HEK293 (cell line): ENCODE results near the gene GOPC.

ENCODE experiments used
- CTCF ChIA-PET: fragments of 350-600 bp; formaldehyde crosslinking; extraction: SDS; loops from one replicate; lab custom pipeline; 2021; ENCODE audit warnings: antibody characterized with exemption; lab: Yijun Ruan, JAX
- POLR2A ChIA-PET: fragments of 300-600 bp; formaldehyde crosslinking; extraction: SDS; loops from one replicate; lab custom pipeline; 2020; ENCODE audit warnings: antibody characterized with exemption, inconsistent platforms; lab: Yijun Ruan, JAX
- H3K27ac ChIP-seq: fragments of 200-500 bp; sonication (Bioruptor generic); 2 replicates; pipeline ENCODE4 v1.5.1; 2014; ENCODE audit warnings: low read depth, low read length, control low read depth, inconsistent platforms; ENCODE audit errors: extremely low read depth
- H3K36me3 ChIP-seq, 2 experiments: fragments of 200-500 bp in 1 of 2; sonication (Bioruptor generic) in 1 of 2; 1 replicate in 1 of 2; 2 replicates in 1 of 2; pipeline ENCODE4 v1.5.1; 2014 to 2017; ENCODE audit warnings: inconsistent platforms in 2 of 2, low read length in 2 of 2; ENCODE audit not compliant: control insufficient read depth in 2 of 2, insufficient read depth in 1 of 2
- H3K4me1 ChIP-seq: fragments of 200-500 bp; sonication (Bioruptor generic); 2 replicates; pipeline ENCODE4 v1.5.1; 2014; ENCODE audit warnings: mild to moderate bottlenecking, low read length, inconsistent platforms; ENCODE audit not compliant: control insufficient read depth, insufficient read depth
- H3K4me3 ChIP-seq: 2 replicates; pipeline ENCODE4 v1.5.1; 2011; ENCODE audit warnings: low read depth, mild to moderate bottlenecking, control low read depth, low read length, moderate library complexity
- H3K9me3 ChIP-seq: fragments of 200-500 bp; sonication (Bioruptor generic); 2 replicates; pipeline ENCODE4 v1.5.1; 2014; ENCODE audit warnings: low read depth, low read length, inconsistent platforms; ENCODE audit not compliant: control insufficient read depth, insufficient read depth
- GLI4 ChIP-seq: fragments of 450-650 bp; formaldehyde crosslinking; IDR thresholded peaks from 2 replicates; pipeline ENCODE4 v1.5.1; 2016; ENCODE audit warnings: missing biosample characterization, missing genetic modification characterization
- KLF1 ChIP-seq: fragments of 450-650 bp; formaldehyde crosslinking; IDR thresholded peaks from 2 replicates; pipeline ENCODE4 v1.5.1; 2016; ENCODE audit warnings: missing biosample characterization, missing genetic modification characterization
- KLF16 ChIP-seq: fragments of 450-650 bp; formaldehyde crosslinking; IDR thresholded peaks from 2 replicates; pipeline ENCODE4 v1.5.1; 2017; ENCODE audit warnings: missing biosample characterization, missing genetic modification characterization
- REST ChIP-seq: fragments of 450-650 bp; formaldehyde crosslinking; IDR thresholded peaks from 2 replicates; pipeline ENCODE4 v1.5.1; 2016; ENCODE audit warnings: missing biosample characterization, missing genetic modification characterization
- YY2 ChIP-seq: fragments of 450-650 bp; formaldehyde crosslinking; IDR thresholded peaks from 2 replicates; pipeline ENCODE4 v1.5.1; 2016; ENCODE audit warnings: missing biosample characterization, missing genetic modification characterization
- ZBTB49 ChIP-seq: fragments of 450-650 bp; formaldehyde crosslinking; IDR thresholded peaks from 2 replicates; pipeline ENCODE4 v1.5.1; 2016; ENCODE audit warnings: missing biosample characterization, missing genetic modification characterization, low read depth
- ZFHX2 ChIP-seq: fragments of 450-650 bp; formaldehyde crosslinking; conservative IDR thresholded peaks from 2 replicates; pipeline ENCODE4 v1.5.1; 2016; ENCODE audit warnings: missing biosample characterization, missing genetic modification characterization
- ZNF140 ChIP-seq: fragments of 450-650 bp; formaldehyde crosslinking; IDR thresholded peaks from 2 replicates; pipeline ENCODE4 v1.5.1; 2016; ENCODE audit warnings: missing biosample characterization, missing genetic modification characterization
- ZNF148 ChIP-seq: fragments of 450-650 bp; formaldehyde crosslinking; IDR thresholded peaks from 2 replicates; pipeline ENCODE4 v1.5.0; 2017; ENCODE audit warnings: missing biosample characterization, missing genetic modification characterization, borderline replicate concordance
- ZNF16 ChIP-seq: fragments of 450-650 bp; formaldehyde crosslinking; IDR thresholded peaks from 2 replicates; pipeline ENCODE4 v1.5.1; 2016; ENCODE audit warnings: low read depth, missing biosample characterization, missing genetic modification characterization
- ZNF239 ChIP-seq: fragments of 450-650 bp; formaldehyde crosslinking; IDR thresholded peaks from 2 replicates; pipeline ENCODE4 v1.5.1; 2016; ENCODE audit warnings: missing biosample characterization, missing genetic modification characterization
- ZNF548 ChIP-seq: fragments of 450-650 bp; formaldehyde crosslinking; IDR thresholded peaks from 2 replicates; pipeline ENCODE4 v1.5.1; 2016; ENCODE audit warnings: missing biosample characterization, missing genetic modification characterization
- ZNF555 ChIP-seq: fragments of 450-650 bp; formaldehyde crosslinking; conservative IDR thresholded peaks from 2 replicates; pipeline ENCODE4 v1.5.1; 2017; ENCODE audit warnings: missing biosample characterization, mild to moderate bottlenecking, missing genetic modification characterization, inconsistent platforms
- ZNF571 ChIP-seq: fragments of 450-650 bp; formaldehyde crosslinking; IDR thresholded peaks from 2 replicates; pipeline ENCODE4 v1.5.0; 2017; ENCODE audit warnings: missing biosample characterization, missing genetic modification characterization
- ZNF623 ChIP-seq: fragments of 450-650 bp; formaldehyde crosslinking; IDR thresholded peaks from 2 replicates; pipeline ENCODE4 v1.5.1; 2016; ENCODE audit warnings: missing biosample characterization, missing genetic modification characterization
- ZXDB ChIP-seq: fragments of 450-650 bp; formaldehyde crosslinking; IDR thresholded peaks from 2 replicates; pipeline ENCODE4 v1.5.1; 2016; ENCODE audit warnings: missing biosample characterization, missing genetic modification characterization
- TF ChIP-seq, protein P1 (sequence below): fragments of 450-650 bp; formaldehyde crosslinking; IDR thresholded peaks from 2 replicates; pipeline ENCODE4 v1.5.1; 2017; ENCODE audit warnings: missing biosample characterization, missing genetic modification characterization
- TF ChIP-seq, protein P2 (sequence below): fragments of 450-650 bp; formaldehyde crosslinking; IDR thresholded peaks from 2 replicates; pipeline ENCODE4 v1.5.1; 2016; ENCODE audit warnings: missing biosample characterization, missing genetic modification characterization
- TF ChIP-seq, protein P3 (sequence below): fragments of 450-650 bp; formaldehyde crosslinking; IDR thresholded peaks from 2 replicates; pipeline ENCODE4 v1.5.1; 2016; ENCODE audit warnings: missing biosample characterization, missing genetic modification characterization, low read depth
- TF ChIP-seq, protein P4 (sequence below): fragments of 450-650 bp; formaldehyde crosslinking; optimal IDR thresholded peaks from 2 replicates; pipeline ENCODE3; 2016; ENCODE audit warnings: missing biosample characterization, mild to moderate bottlenecking, missing genetic modification characterization

Gene GOPC

DNA sequence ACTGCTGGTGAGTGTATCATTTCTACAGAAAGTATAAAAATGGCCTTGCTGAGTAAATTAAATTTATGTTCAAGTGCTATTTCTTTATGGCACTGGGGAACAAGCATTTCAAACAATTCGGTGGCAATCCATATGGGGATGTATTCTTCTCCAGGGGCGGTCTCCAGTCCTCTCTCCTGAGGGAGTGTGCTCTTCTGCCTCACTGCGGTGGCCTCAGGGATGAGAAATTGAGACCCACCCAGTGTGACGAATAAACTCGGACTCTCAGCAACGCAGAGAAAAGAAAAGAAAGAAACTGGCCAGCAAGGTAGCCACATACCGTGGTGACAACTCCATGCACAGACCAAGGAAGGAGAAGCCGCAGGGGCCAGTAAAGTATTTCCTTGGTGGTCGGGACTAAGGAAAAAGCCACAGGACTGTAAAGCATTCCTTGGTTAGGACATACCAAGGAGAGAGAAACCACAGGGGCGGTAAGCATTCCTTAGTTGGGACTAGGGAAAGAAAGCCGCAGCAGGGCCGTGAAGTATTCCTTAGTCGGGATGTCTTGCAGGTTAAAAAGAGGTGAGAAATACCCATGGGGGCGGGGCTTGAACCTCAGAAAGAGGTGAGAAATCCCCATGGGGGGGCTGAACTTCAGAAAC is 13.6 kb upstream of the GOPC start:
- TF ChIP-seq, protein P1, sequence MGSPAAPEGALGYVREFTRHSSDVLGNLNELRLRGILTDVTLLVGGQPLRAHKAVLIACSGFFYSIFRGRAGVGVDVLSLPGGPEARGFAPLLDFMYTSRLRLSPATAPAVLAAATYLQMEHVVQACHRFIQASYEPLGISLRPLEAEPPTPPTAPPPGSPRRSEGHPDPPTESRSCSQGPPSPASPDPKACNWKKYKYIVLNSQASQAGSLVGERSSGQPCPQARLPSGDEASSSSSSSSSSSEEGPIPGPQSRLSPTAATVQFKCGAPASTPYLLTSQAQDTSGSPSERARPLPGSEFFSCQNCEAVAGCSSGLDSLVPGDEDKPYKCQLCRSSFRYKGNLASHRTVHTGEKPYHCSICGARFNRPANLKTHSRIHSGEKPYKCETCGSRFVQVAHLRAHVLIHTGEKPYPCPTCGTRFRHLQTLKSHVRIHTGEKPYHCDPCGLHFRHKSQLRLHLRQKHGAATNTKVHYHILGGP (tag by site-specific recombination), result no peak
- TF ChIP-seq ZBTB49 (tag by site-specific recombination) (no peak), ZNF140 (no peak), ZFHX2 (no peak), YY2 (tag by site-specific recombination) (no peak), ZNF623 (tag by site-specific recombination) (no peak)
- no peaks in the 10 kb centered on the region for H3K36me3 ChIP-seq
- no peak overlapping the region for H3K4me3 ChIP-seq
- ChIA-PET POLR2A (no interaction called here), CTCF (no interaction called here)
- H3K27ac ChIP-seq, result no peak overlapping the region
- no peaks in the 10 kb centered on the region for H3K9me3 ChIP-seq
- H3K4me1 ChIP-seq, result no peaks in the 10 kb centered on the region

DNA sequence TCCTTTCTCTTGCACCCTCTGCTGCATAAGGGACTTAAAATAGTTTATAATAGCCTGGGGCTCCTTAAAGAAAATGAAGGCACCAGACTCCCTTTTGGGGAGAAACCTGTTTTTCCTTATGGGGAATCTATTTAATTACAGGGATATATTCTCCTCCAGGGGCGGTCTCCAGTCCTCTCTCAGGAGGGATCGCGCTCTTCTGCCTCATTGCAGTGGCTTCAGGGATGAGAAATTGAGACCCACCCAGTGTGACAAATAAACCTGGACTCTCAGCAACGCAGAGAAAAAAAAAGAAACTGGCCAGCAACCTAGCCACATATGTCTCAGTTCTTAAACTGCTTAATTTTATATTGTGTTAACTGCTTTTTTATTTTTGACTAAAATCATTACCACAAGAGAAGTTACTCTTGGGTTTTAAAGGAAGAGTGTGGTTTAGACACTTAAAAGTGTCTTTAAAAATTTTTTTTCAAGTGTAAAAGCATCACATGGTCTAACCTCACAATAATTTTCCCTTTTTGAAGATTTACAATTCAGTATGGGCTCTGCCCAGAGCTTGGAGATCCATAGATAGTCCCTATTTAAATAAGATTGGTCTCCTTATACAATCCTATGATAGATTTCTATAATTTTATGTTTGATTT is 11.7 kb upstream of the GOPC start:
- POLR2A ChIA-PET, result no interaction called here
- TF ChIP-seq GLI4 (tag by site-specific recombination), result no peak
- TF ChIP-seq ZXDB, result no peak
- TF ChIP-seq, protein P2, sequence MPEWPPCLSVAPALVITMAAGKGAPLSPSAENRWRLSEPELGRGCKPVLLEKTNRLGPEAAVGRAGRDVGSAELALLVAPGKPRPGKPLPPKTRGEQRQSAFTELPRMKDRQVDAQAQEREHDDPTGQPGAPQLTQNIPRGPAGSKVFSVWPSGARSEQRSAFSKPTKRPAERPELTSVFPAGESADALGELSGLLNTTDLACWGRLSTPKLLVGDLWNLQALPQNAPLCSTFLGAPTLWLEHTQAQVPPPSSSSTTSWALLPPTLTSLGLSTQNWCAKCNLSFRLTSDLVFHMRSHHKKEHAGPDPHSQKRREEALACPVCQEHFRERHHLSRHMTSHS, result no peak
- TF ChIP-seq, protein P3, sequence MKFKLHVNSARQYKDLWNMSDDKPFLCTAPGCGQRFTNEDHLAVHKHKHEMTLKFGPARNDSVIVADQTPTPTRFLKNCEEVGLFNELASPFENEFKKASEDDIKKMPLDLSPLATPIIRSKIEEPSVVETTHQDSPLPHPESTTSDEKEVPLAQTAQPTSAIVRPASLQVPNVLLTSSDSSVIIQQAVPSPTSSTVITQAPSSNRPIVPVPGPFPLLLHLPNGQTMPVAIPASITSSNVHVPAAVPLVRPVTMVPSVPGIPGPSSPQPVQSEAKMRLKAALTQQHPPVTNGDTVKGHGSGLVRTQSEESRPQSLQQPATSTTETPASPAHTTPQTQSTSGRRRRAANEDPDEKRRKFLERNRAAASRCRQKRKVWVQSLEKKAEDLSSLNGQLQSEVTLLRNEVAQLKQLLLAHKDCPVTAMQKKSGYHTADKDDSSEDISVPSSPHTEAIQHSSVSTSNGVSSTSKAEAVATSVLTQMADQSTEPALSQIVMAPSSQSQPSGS (tag by site-specific recombination), result no peak
- TF ChIP-seq ZNF571 (tag by site-specific recombination), result no peak
- no peak for TF ChIP-seq KLF16
- TF ChIP-seq, protein P4, sequence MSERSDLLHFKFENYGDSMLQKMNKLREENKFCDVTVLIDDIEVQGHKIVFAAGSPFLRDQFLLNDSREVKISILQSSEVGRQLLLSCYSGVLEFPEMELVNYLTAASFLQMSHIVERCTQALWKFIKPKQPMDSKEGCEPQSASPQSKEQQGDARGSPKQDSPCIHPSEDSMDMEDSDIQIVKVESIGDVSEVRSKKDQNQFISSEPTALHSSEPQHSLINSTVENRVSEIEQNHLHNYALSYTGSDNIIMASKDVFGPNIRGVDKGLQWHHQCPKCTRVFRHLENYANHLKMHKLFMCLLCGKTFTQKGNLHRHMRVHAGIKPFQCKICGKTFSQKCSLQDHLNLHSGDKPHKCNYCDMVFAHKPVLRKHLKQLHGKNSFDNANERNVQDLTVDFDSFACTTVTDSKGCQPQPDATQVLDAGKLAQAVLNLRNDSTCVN (tag by site-specific recombination), result no peak
- TF ChIP-seq ZNF555 (tag by site-specific recombination), result no peak
- no peak for TF ChIP-seq REST (tag by site-specific recombination)
- no peak for TF ChIP-seq ZNF148
- TF ChIP-seq KLF1 (tag by site-specific recombination), result no peak
- TF ChIP-seq ZNF16 (tag by site-specific recombination), result no peak
- TF ChIP-seq ZNF548 (tag by site-specific recombination), result no peak
- TF ChIP-seq ZNF239 (tag by site-specific recombination), result no peak

More for the DNA sequence above, 11.7 kb upstream of the GOPC start:
- Histone ChIP-seq H3K27ac (no peak overlapping the region), H3K9me3 (no peaks in the 10 kb centered on the region), H3K36me3 (no peaks in the 10 kb centered on the region), H3K4me3 (no peak overlapping the region), H3K4me1 (no peaks in the 10 kb centered on the region)
- CTCF ChIA-PET, result interaction anchor here (0.6 to 1.3 kb wide), 3 partner anchors 9 to 1002 kb away, joined by 3 to 11 read pairs (median 4); no protein-coding TSS in a partner anchor
